WERI-Rb-1 (cell line): ENCODE data around the gene RASA2.
"Not testable (repeated sequence)": the region's sequence is repeated elsewhere in the genome, so short reads cannot be mapped to it uniquely, and the experiment has no call there.

Source experiments
- DNase-seq: peaks from one replicate; pipeline ENCODE4 v3.0.0-alpha.2; 2020
- H3K27ac ChIP-seq: fragments of 250-450 bp; sonication (Bioruptor Pico); 2 replicates; pipeline ENCODE4 v1.5.1; 2020; ENCODE audit warnings: mild to moderate bottlenecking, moderate library complexity
- H3K27me3 ChIP-seq: fragments of 250-450 bp; sonication (Bioruptor Pico); 2 replicates; pipeline ENCODE4 v1.5.1; 2021; ENCODE audit warnings: mild to moderate bottlenecking, low read depth, moderate library complexity; ENCODE audit not compliant: insufficient read depth, severe bottlenecking
- H3K36me3 ChIP-seq: fragments of 250-450 bp; sonication (Bioruptor Pico); 2 replicates; pipeline ENCODE4 v1.5.1; 2020; ENCODE audit warnings: mild to moderate bottlenecking, moderate library complexity
- H3K4me3 ChIP-seq: 2 replicates; pipeline ENCODE4 v1.5.1; 2011; ENCODE audit warnings: low read depth, mild to moderate bottlenecking, control low read depth, low read length
- H3K9me3 ChIP-seq: fragments of 250-450 bp; sonication (Bioruptor Pico); 2 replicates; pipeline ENCODE4 v1.5.1; 2021; ENCODE audit warnings: mild to moderate bottlenecking, moderate library complexity; ENCODE audit not compliant: severe bottlenecking
- TF ChIP-seq, protein P1 (sequence below): IDR thresholded peaks from 2 replicates; pipeline ENCODE4 v1.5.1; 2011; ENCODE audit warnings: low read depth, mild to moderate bottlenecking, control low read depth, inconsistent platforms, low read length

RASA2 gene

DNA sequence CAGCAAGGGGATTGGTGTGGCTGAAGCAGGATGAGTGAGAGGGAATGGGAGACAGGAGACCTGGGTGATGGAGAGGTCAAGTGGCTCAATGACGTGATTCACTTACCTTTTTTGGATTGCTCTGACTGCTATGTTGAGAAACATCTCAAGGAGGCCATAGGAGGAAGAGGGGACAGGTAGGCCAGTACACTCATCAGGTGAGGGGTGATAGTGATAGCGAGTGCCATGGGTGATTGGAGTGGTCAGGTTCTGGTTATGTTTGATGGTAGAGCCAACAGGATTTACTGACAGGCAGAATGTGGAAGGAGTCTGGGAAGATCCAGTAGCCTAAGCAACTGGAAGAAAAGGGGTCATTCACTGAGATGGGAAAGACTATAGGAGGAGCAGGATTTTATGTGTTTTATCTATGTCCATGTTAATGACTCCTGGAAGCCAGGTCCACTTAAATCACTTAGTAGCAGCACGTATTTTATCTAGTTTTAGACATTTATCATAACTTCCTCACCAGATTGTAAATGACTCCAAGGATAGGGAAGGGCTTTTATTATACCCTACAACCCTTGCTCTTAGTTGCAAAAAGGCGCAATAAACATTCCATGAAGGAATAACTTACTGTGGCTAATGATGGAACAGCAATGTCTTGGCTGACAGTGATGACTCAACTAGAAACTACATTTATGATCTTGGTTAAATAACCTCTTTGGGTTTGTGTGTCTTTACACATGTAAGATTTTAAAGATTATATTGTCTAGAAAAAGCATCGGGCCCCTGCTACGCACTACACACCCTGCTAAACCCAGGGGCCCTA is 131.5 kb downstream of the RASA2 start:
- no peak for DNase-seq
- Histone ChIP-seq H3K9me3 (peaks cover 3% of the 10 kb centered on the region), H3K27ac (no peak overlapping the region), H3K36me3 (no peaks in the 10 kb centered on the region; the same call in none of the 2 replicates), H3K4me3 (no peak overlapping the region), H3K27me3 (no peaks in the 10 kb centered on the region)
- TF ChIP-seq, protein P1, sequence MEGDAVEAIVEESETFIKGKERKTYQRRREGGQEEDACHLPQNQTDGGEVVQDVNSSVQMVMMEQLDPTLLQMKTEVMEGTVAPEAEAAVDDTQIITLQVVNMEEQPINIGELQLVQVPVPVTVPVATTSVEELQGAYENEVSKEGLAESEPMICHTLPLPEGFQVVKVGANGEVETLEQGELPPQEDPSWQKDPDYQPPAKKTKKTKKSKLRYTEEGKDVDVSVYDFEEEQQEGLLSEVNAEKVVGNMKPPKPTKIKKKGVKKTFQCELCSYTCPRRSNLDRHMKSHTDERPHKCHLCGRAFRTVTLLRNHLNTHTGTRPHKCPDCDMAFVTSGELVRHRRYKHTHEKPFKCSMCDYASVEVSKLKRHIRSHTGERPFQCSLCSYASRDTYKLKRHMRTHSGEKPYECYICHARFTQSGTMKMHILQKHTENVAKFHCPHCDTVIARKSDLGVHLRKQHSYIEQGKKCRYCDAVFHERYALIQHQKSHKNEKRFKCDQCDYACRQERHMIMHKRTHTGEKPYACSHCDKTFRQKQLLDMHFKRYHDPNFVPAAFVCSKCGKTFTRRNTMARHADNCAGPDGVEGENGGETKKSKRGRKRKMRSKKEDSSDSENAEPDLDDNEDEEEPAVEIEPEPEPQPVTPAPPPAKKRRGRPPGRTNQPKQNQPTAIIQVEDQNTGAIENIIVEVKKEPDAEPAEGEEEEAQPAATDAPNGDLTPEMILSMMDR, result no peak

DNA sequence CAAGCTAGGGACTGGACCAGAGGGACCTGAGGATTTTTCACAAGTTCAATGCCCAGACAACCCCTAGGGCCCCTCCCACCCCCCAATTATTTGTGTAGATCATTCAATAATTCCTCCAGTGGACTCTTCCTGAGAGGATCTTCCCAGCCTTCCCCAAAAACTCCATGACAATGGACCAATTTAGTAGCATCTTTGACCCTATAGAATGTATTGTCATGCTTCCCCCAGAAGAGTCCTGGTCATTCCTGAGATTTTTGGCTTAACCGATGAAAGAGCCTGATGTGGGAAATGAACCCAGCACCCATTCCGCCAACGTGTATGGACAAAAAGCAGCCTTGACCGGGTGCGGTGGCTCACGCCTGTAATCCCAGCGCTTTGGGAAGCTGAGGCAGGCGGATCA is 132.1 kb downstream of the RASA2 start:
- Histone ChIP-seq H3K36me3 (no peaks in the 10 kb centered on the region; the same call in none of the 2 replicates), H3K27me3 (no peaks in the 10 kb centered on the region), H3K27ac (no peak overlapping the region), H3K4me3 (no peak overlapping the region), H3K9me3 (peaks cover 3% of the 10 kb centered on the region)
- TF ChIP-seq, protein P1, result no peak
- no peak for DNase-seq

DNA sequence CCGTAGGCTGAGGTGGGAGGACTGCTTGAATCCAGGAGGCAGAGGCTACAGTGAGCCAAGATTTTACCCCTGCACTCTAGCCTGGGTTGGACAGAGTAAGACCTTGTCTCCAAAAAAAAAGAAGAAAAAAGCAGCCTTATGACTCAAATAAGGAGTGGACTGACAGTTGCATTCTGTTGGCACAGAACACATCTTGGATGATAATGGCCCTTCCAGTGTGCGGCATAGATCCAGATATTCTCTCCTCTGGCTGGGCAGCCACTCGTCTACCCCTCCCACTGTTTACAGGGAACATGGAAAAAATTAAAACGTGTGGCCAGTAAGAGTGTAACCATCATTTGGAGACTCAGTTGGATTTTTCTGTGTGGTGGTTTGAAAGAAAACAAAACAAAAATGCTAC is 132.6 kb downstream of the RASA2 start:
- Histone ChIP-seq H3K27me3 (no peaks in the 10 kb centered on the region), H3K9me3 (peaks cover 3% of the 10 kb centered on the region), H3K4me3 (no peak overlapping the region), H3K27ac (no peak overlapping the region), H3K36me3 (no peaks in the 10 kb centered on the region; the same call in none of the 2 replicates)
- TF ChIP-seq, protein P1, result no peak
- DNase-seq, result no peak

DNA sequence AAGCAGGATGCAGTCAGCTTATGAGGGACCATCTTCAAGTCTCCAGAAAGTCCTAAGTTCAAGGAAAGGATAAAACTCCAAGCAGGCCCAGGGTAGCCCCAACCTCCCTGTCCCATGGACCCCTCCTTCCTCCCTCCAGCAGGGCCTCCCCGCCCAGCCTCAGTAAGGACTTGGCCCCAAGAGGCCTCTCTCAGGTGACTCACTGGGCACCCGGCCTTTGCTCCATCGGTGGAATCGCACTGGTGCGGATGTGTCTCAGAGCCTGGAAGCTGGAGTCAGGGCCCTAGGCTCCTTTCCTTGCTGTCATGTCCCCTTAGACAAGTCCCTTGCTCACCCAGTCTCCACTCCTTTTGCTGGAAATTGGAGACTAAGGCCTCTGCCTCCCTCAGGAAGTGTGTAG is 136.9 kb downstream of the RASA2 start:
- no peak overlapping the region for H3K27ac ChIP-seq

DNA sequence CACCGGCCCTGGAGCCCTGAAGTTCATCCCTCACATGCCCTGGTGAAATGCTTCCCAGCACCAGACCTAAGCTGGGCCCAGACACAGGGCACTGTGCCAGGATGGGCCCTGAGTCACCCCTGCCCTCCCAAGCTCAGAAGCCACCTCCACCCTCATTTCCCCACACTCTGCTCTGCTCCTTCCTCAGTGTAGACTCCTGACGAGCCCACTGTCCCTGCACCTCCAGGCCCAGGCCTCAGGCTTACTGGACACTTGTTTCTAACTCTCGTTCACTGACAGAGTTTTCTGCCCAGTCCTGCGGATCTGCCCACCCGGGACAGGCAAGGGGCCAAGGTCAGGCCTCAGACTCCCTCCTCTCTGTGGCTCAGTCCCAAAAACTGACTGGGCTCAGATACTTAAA is 138.7 kb downstream of the RASA2 start:
- no peaks in the 10 kb centered on the region for H3K27me3 ChIP-seq
- peaks cover 3% of the 10 kb centered on the region for H3K9me3 ChIP-seq
- no peak overlapping the region for H3K4me3 ChIP-seq
- H3K36me3 ChIP-seq, result no peaks in the 10 kb centered on the region
- H3K27ac ChIP-seq, result no peak overlapping the region
- DNase-seq, result no peak
- TF ChIP-seq, protein P1, result no peak

More for the DNA sequence above, 136.9 kb downstream of the RASA2 start:
- no peaks in the 10 kb centered on the region for H3K36me3 ChIP-seq
- no peak for DNase-seq
- no peaks in the 10 kb centered on the region for H3K27me3 ChIP-seq
- no peak overlapping the region for H3K4me3 ChIP-seq
- H3K9me3 ChIP-seq, result peaks cover 3% of the 10 kb centered on the region
- TF ChIP-seq, protein P1, result no peak

DNA sequence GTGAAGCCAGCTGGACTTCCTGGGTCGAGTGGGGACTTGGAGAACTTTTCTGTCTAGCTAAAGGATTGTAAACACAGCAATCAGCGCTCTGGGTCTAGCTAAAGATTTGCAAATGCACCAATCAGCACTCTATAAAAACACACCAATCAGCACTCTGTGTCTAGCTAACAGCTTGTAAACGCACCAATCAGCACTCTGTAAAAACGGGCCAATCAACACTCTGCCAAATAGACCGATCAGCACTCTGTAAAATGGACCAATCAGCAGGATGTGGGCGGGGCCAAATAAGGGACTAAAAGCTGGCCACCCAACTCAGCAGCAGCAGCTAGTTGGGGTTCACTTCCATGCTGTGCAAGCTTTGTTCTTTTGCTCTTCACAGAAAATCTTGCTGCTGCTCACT is 141.5 kb downstream of the RASA2 start:
- H3K4me3 ChIP-seq, H3K9me3 ChIP-seq, H3K27ac ChIP-seq, H3K27me3 ChIP-seq, H3K36me3 ChIP-seq, DNase-seq: not testable (repeated sequence)

DNA sequence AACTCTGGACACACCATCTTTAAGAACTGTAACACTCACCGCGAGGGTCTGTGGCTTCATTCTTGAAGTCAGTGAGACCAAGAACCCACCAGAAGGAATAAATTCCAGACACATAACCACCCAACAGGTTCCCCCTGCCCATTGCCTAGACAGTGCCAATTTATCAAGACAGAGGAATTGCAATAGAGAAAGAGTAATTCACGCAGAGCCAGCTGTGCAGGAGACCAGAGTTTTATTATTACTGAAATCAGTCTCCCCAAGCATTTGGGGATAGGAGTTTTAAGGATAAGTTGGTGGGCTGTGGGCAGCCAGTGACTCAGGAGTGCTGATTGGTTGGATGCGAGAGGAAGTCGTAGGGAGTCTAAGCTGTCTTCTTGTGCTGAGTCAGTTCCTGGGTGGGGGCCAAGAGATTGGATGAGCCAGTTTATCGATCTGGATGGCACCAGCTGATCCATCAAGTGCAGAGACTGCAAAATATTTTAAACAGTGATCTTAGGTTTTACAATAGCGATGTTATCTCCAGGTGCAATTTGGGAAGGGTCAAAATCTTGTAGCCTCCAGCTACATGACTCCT is 142.1 kb downstream of the RASA2 start:
- H3K4me3 ChIP-seq, H3K36me3 ChIP-seq, H3K27ac ChIP-seq, H3K9me3 ChIP-seq, H3K27me3 ChIP-seq, DNase-seq: not testable (repeated sequence)
